PC-3 (cell line): ENCODE data around the gene PDGFC. TPM values are rescaled to one million over a fixed set of nuclear protein-coding genes. Genes with fewer than 3 reads are reported as not detected.

Source experiments
- ATAC-seq: fragments of 200-7000 bp; cut with Tn5 transposase; 2 replicates; pipeline ENCODE4 v1.9.1; 2020; ENCODE audit warnings: mild to moderate bottlenecking, moderate library complexity
- BruUV-seq: library from RNA; stranded (reverse); fragments of 400-500 nt; replicated peaks from 2 replicates; lab custom pipeline; 2021; lab: Mats Ljungman, UMichigan
- CTCF ChIA-PET: fragments of 300-600 bp; sonication (Branson Sonifier 250); formaldehyde crosslinking; loops from one replicate; lab custom pipeline; 2022; ENCODE audit warnings: antibody characterized with exemption; lab: Charles Lee
- POLR2A ChIA-PET: fragments of 300-600 bp; sonication (Branson Sonifier 250); formaldehyde crosslinking; loops from one replicate; lab custom pipeline; 2022; ENCODE audit warnings: antibody characterized with exemption; ENCODE audit not compliant: unreplicated experiment; lab: Charles Lee
- DNase-seq: peaks from one replicate; pipeline ENCODE4 v3.0.0-alpha.2; 2015
- H2AFZ ChIP-seq: fragments of 300-600 bp; sonication (generic); 2 replicates; pipeline ENCODE4 v1.6.0; 2016; ENCODE audit warnings: antibody characterized with exemption, low read length
- H3F3A ChIP-seq: fragments of 300-600 bp; sonication (generic); one replicate; pipeline ENCODE4 v1.6.0; 2017; ENCODE audit warnings: antibody characterized with exemption, low read length, control low read depth, mild to moderate bottlenecking; ENCODE audit not compliant: unreplicated experiment
- H3K27ac ChIP-seq: fragments of 300-600 bp; sonication (generic); 2 replicates; pipeline ENCODE4 v1.5.1; 2016; ENCODE audit warnings: mild to moderate bottlenecking, low read length
- H3K27me3 ChIP-seq: fragments of 300-600 bp; sonication (generic); 2 replicates; pipeline ENCODE4 v1.6.1; 2016; ENCODE audit warnings: low read length, mixed read lengths
- H3K36me3 ChIP-seq: fragments of 300-600 bp; sonication (generic); 2 replicates; pipeline ENCODE4 v1.6.1; 2016; ENCODE audit warnings: low read depth, mixed run types, low read length, mixed read lengths
- H3K4me1 ChIP-seq: fragments of 300-600 bp; sonication (generic); 2 replicates; pipeline ENCODE4 v1.5.1; 2016; ENCODE audit warnings: low read length; ENCODE audit not compliant: insufficient read depth
- H3K4me2 ChIP-seq: fragments of 300-600 bp; sonication (generic); 2 replicates; pipeline ENCODE4 v1.6.0; 2016; ENCODE audit warnings: low read length
- H3K4me3 ChIP-seq: fragments of 300-600 bp; sonication (generic); 2 replicates; pipeline ENCODE4 v1.5.1; 2016; ENCODE audit warnings: mild to moderate bottlenecking, low read length, mixed read lengths
- H3K79me2 ChIP-seq: fragments of 300-600 bp; sonication (generic); 2 replicates; pipeline ENCODE4 v1.6.1; 2017; ENCODE audit warnings: low read length, mixed read lengths
- H3K9ac ChIP-seq: fragments of 300-600 bp; sonication (generic); 2 replicates; pipeline ENCODE4 v1.6.0; 2016; ENCODE audit warnings: mild to moderate bottlenecking, low read length
- H3K9me2 ChIP-seq: fragments of 300-600 bp; sonication (generic); replicated peaks from 2 replicates; pipeline ENCODE4 v1.6.1; 2016; ENCODE audit warnings: mixed run types, low read length, mixed read lengths
- H3K9me3 ChIP-seq: fragments of 300-600 bp; sonication (generic); 2 replicates; pipeline ENCODE4 v1.6.1; 2016; ENCODE audit warnings: low read length, mixed read lengths
- H4K20me1 ChIP-seq: fragments of 300-600 bp; sonication (generic); 2 replicates; pipeline ENCODE4 v1.6.1; 2016; ENCODE audit warnings: low read length, mixed read lengths
- EZH2 ChIP-seq: fragments of 300-600 bp; sonication (generic); IDR thresholded peaks from one replicate; pipeline ENCODE4 v1.6.1; 2017; ENCODE audit warnings: antibody characterized with exemption, mild to moderate bottlenecking, low read length; ENCODE audit not compliant: unreplicated experiment
- EZH2phosphoT487 ChIP-seq: fragments of 300-600 bp; sonication (generic); IDR thresholded peaks from 2 replicates; pipeline ENCODE4 v1.6.1; 2018; ENCODE audit warnings: mild to moderate bottlenecking, antibody characterized with exemption, low read length, borderline replicate concordance
- intact Hi-C: fragments of 100-400 bp; cut with micrococcal nuclease; formaldehyde crosslinking; loops from 2 replicates; pipeline ENCODE4 v1.9.0; 2023
- total RNA-seq: library from RNA; depleted of rRNA; stranded (reverse); fragments of >200 nt; gene quantifications from 2 replicates; pipeline ENCODE4 v1.2.3, GENCODE V29; 2014
- TF ChIP-seq, protein P1 (sequence below): fragments of 300-600 bp; sonication (generic); conservative IDR thresholded peaks from 2 replicates; pipeline ENCODE4 v1.5.1; 2017; ENCODE audit warnings: antibody characterized with exemption, low read depth, mild to moderate bottlenecking, low read length

The PDGFC gene
- total RNA-seq, 1 experiment from 2014 or later: 23.0 TPM

DNA sequence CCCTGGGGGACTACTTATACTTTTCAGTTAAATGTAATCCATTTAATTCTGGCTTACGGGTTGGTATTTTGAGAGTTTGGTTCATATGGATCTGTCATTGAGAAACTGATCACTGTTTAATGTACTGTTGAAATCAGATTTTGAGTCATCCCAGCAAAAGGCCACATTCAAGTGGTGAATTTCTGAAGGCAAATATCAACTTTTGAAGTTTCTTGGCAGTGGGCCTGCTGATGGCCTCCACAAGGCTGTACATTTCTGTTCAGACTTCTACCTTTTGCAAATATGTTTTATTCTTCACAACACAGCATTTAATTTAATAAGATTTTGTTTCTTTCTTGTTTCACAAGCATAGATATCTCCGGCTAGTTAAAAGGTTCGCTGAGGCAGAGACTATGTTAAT lies 138.7 kb downstream of the PDGFC start:
- H3K4me2 ChIP-seq: no peak overlapping the region
- ChIA-PET CTCF (no interaction called here), POLR2A (no interaction called here)
- no peak for ATAC-seq
- H4K20me1 ChIP-seq: no peaks in the 10 kb centered on the region
- peaks cover 20% of the 10 kb centered on the region; the same call in 1 of the 2 replicates for H3K4me1 ChIP-seq
- no peak overlapping the region for H3K4me3 ChIP-seq
- BruUV-seq: no TSS peak
- TF ChIP-seq EZH2phosphoT487 (no peak), EZH2 (no peak)
- TF ChIP-seq, protein P1, sequence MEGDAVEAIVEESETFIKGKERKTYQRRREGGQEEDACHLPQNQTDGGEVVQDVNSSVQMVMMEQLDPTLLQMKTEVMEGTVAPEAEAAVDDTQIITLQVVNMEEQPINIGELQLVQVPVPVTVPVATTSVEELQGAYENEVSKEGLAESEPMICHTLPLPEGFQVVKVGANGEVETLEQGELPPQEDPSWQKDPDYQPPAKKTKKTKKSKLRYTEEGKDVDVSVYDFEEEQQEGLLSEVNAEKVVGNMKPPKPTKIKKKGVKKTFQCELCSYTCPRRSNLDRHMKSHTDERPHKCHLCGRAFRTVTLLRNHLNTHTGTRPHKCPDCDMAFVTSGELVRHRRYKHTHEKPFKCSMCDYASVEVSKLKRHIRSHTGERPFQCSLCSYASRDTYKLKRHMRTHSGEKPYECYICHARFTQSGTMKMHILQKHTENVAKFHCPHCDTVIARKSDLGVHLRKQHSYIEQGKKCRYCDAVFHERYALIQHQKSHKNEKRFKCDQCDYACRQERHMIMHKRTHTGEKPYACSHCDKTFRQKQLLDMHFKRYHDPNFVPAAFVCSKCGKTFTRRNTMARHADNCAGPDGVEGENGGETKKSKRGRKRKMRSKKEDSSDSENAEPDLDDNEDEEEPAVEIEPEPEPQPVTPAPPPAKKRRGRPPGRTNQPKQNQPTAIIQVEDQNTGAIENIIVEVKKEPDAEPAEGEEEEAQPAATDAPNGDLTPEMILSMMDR: no peak
- H3K9ac ChIP-seq: no peak overlapping the region
- no peaks in the 10 kb centered on the region for H3F3A ChIP-seq
- no peaks in the 10 kb centered on the region for H3K9me3 ChIP-seq
- intact Hi-C loops: no loop called here
- 0 out of 2 replicates have a peak, but pooled peaks cover under 1% of the 10 kb centered on the region for H3K36me3 ChIP-seq
- H3K9me2 ChIP-seq: no peaks in the 10 kb centered on the region
- no peak overlapping the region for H3K27ac ChIP-seq
- no peak for DNase-seq
- no peak overlapping the region for H2AFZ ChIP-seq
- no peaks in the 10 kb centered on the region for H3K27me3 ChIP-seq
- H3K79me2 ChIP-seq: no peaks in the 10 kb centered on the region

DNA sequence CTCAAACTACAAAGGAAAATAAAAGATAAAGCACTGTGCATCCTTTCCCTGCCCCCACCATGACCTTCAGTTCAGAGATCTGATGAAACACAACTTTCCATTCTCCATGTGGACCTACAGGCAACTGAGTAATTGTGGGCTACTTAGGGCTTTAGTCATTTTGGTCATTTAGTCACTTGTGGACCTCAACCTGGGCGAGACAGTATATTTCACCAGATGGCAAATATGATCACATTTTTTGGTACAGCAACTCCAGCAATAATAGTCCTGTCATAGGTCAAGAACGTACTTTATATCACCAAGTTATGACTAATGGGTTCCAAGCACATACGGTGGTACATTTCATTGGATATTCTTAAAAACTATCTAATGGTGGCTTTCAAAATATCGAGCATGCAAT lies 141.2 kb downstream of the PDGFC start:
- H3F3A ChIP-seq: no peaks in the 10 kb centered on the region
- H3K27me3 ChIP-seq: no peaks in the 10 kb centered on the region
- DNase-seq: peak; percentile 73
- intact Hi-C loops: no loop called here
- H3K9me2 ChIP-seq: no peaks in the 10 kb centered on the region
- no peak overlapping the region for H3K9ac ChIP-seq
- H2AFZ ChIP-seq: no peak overlapping the region
- peak overlapping the region; percentile 25; the same call in 1 of the 2 replicates for H3K27ac ChIP-seq
- H3K4me3 ChIP-seq: no peak overlapping the region
- BruUV-seq: no TSS peak
- no peaks in the 10 kb centered on the region for H4K20me1 ChIP-seq
- H3K79me2 ChIP-seq: no peaks in the 10 kb centered on the region
- ChIA-PET POLR2A (no interaction called here), CTCF (no interaction called here)
- H3K4me2 ChIP-seq: peak overlapping the region; percentile 35; the same call in 1 of the 2 replicates
- H3K36me3 ChIP-seq: no peaks in the 10 kb centered on the region
- no peak; the same call in 1 of the 2 replicates for ATAC-seq
- peaks cover 20% of the 10 kb centered on the region; the same call in 1 of the 2 replicates for H3K4me1 ChIP-seq
- H3K9me3 ChIP-seq: no peaks in the 10 kb centered on the region
- TF ChIP-seq, protein P1: no peak
- no peak for TF ChIP-seq EZH2
- TF ChIP-seq EZH2phosphoT487: no peak

DNA sequence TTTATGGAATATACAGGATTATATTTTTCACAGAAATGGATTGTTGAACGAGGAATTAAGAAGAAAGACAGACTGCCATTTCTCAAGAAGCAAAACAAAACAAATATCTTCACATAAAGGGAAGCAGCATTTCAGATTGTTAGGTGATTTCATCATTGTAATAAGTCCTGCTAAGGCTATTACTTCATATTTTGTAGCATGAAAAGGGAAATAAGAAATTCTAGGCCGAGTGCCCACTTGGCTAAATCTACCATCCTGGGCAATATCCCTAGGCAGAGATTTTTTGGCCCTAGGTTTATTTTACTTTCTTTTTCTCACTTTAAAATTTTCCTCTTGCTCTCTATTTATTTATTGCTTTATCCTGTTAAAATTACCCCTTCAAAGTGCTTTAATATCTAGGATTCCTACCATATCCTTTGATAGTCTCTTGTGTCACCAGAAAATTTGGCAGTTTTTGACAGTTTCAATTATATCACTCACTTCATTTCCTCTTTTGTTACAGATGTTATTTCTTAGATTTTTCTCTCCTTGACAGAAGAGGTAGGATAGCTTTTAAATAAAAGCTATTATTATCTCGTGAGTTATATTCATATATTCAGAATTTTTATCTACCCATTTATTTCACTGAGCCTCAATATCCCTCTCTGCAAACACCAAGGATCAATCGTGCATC lies 142.3 kb downstream of the PDGFC start:
- no peaks in the 10 kb centered on the region for H4K20me1 ChIP-seq
- H3K4me3 ChIP-seq: no peak overlapping the region
- H3K79me2 ChIP-seq: no peaks in the 10 kb centered on the region
- H3K27me3 ChIP-seq: no peaks in the 10 kb centered on the region
- H2AFZ ChIP-seq: no peak overlapping the region
- POLR2A ChIA-PET: interaction anchor here (0.6 kb wide), 1 partner anchor 94 kb away, joined by 6 read pairs; no protein-coding TSS in a partner anchor
- ATAC-seq (no peak), DNase-seq (no peak)
- no peak overlapping the region for H3K9ac ChIP-seq
- BruUV-seq: no TSS peak
- no peaks in the 10 kb centered on the region for H3K36me3 ChIP-seq
- CTCF ChIA-PET: no interaction called here
- intact Hi-C loops: no loop called here
- no peaks in the 10 kb centered on the region for H3K9me2 ChIP-seq
- no peak overlapping the region for H3K27ac ChIP-seq
- no peak overlapping the region for H3K4me2 ChIP-seq
- no peaks in the 10 kb centered on the region for H3K9me3 ChIP-seq
- H3F3A ChIP-seq: no peaks in the 10 kb centered on the region
- H3K4me1 ChIP-seq: peaks cover 26% of the 10 kb centered on the region
- no peak for TF ChIP-seq EZH2phosphoT487
- TF ChIP-seq EZH2: no peak
- TF ChIP-seq, protein P1: no peak
